Right cardiac atrium (tissue), 5 donors: ENCODE data around the gene KIAA1549. TPM values are rescaled to one million over a fixed set of nuclear protein-coding genes. Genes with fewer than 3 reads are reported as not detected.
"Not testable (repeated sequence)": the region's sequence is repeated elsewhere in the genome, so short reads cannot be mapped to it uniquely, and the experiment has no call there.

Experiments used
- ATAC-seq, 2 donors: fragments of 200-7000 bp; cut with Tn5 transposase; one replicate each; pipeline versions ENCODE4 v1.8.0 to v1.9.1; 2020; ENCODE audit warnings: moderate library complexity in 2 of 2, mild to moderate bottlenecking in 1 of 2
- DNase-seq, 3 donors: peaks; one replicate each; pipeline ENCODE4 v3.0.0-alpha.2; 2020
- H3K27ac ChIP-seq: one replicate; pipeline ENCODE4 v1.5.1; 2013; ENCODE audit warnings: mild to moderate bottlenecking, low read length, control low read depth, moderate library complexity
- H3K27me3 ChIP-seq: one replicate; pipeline ENCODE4 v1.6.1; 2013; ENCODE audit not compliant: control insufficient read depth, insufficient read depth
- H3K4me1 ChIP-seq: one replicate; pipeline ENCODE4 v1.6.1; 2013; ENCODE audit warnings: low read length; ENCODE audit not compliant: control insufficient read depth, insufficient read depth
- H3K4me3 ChIP-seq: one replicate; pipeline ENCODE4 v1.5.1; 2013; ENCODE audit warnings: low read length, control low read depth
- H3K9me3 ChIP-seq: one replicate; pipeline ENCODE4 v1.6.1; 2013; ENCODE audit warnings: low read length; ENCODE audit not compliant: control insufficient read depth
- WGBS: extraction: QIAGEN DNeasy Blood & Tissue Kit; methylation state at CpG from one replicate; pipeline ENCODE4 v1.1.7; 2013; 5-methylcytosine and 5-hydroxymethylcytosine counted together
- intact Hi-C, 4 donors: fragments of 100-400 bp; cut with DNase I; formaldehyde crosslinking; loops; one replicate each; pipeline versions ENCODE4 v1.11.0 to v1.14.0; 2022 to 2023
- long read RNA-seq, 4 donors: library from polyadenylated mRNA; unstranded; transcript quantifications; one replicate each; pipeline ENCODE4 v2.0.0, GENCODE V29; 2020 to 2021
- polyA plus RNA-seq: library from polyadenylated mRNA; stranded (reverse); fragments of 200-250 nt; gene quantifications from one replicate; pipeline ENCODE4 v1.2.3, GENCODE V29; 2013
- total RNA-seq, 4 donors: library from RNA; stranded (reverse); fragmentation: NEBNext Ultra II Directional; extraction: Animal tissue kit (Norgen Biotek cat#: 25700); gene quantifications; one replicate each; pipeline ENCODE4 v1.2.1, GENCODE V29; 2021
- donor health status: healthy with polysubstance abuse.
- donor health status: DM: no; HTN: yes; CAD: no.
- donor health status: DM: no; HTN: no; CAD: no.
- donor health status: DM: no; HTN: yes; CAD: no; lungs with severe emphysema.
- donor health status: DM: yes; HTN: yes; CAD: no.

KIAA1549 gene
- total RNA-seq (1 to 10 TPM in 3 of 4 donors, under 1 TPM in 1; 0.86 to 1.9 (median 1.6) TPM), polyA plus RNA-seq (0.52 TPM)
- long read RNA-seq, donor 1, partial matches to known transcripts, result 1 of 1 reads
- long read RNA-seq, donor 1, other reads (novel, unspliced or antisense), result 0 of 1 reads
- long read RNA-seq, donor 2, partial matches to known transcripts, result 0 of 1 reads
- long read RNA-seq, donor 2, other reads (novel, unspliced or antisense), result 1 of 1 reads
- long read RNA-seq, donor 3, partial matches to known transcripts, result 0 of 1 reads
- long read RNA-seq, donor 3, other reads (novel, unspliced or antisense), result 1 of 1 reads
- long read RNA-seq, donor 4, result 0 reads

GRCh38 chr7:138981332-138982203 is at the start of gene KIAA1549:
TSS of gene KIAA1549 (minus strand) at chr7:138981389. CDS start at chr7:138981269, 120 bp downstream.
- 1% methylated on average over 105 of the region's 105 CpGs for WGBS
- intact Hi-C loops, result loop anchor here in 1 of 4 donors (5.0 kb wide), 1 partner anchor 94 kb away; no protein-coding TSS in a partner anchor
- DNase-seq (peak; percentile 67 to 87 (median 86)), ATAC-seq (peak; percentile 91 to 96)
- no peaks in the 10 kb centered on the region for H3K27me3 ChIP-seq
- H3K9me3 ChIP-seq, result no peaks in the 10 kb centered on the region
- no peak within 1 kb of the TSS for H3K27ac ChIP-seq
- peaks cover 5% of the 10 kb centered on the region for H3K4me1 ChIP-seq
- H3K4me3 ChIP-seq, result peak within 1 kb of the TSS; percentile 100

GRCh38 chr7:139029353-139029752 is 48.2 kb upstream of the KIAA1549 start:
- intact Hi-C loops, result no loop called here

GRCh38 chr7:139026551-139026950 is 45.4 kb upstream of the KIAA1549 start:
- H3K9me3 ChIP-seq, result no peaks in the 10 kb centered on the region
- no peaks in the 10 kb centered on the region for H3K27me3 ChIP-seq
- ATAC-seq, result no peak
- no peak overlapping the region for H3K27ac ChIP-seq
- H3K4me3 ChIP-seq, result no peak overlapping the region
- WGBS, result 90% methylated on average over 6 of the region's 6 CpGs
- H3K4me1 ChIP-seq, result no peaks in the 10 kb centered on the region
- no peak for DNase-seq
- intact Hi-C loops, result no loop called here

More at GRCh38 chr7:139029353-139029752, 48.2 kb upstream of the KIAA1549 start:
- no peak for DNase-seq
- 86% methylated on average over 3 of the region's 3 CpGs for WGBS
- H3K27ac ChIP-seq, result no peak overlapping the region
- no peaks in the 10 kb centered on the region for H3K27me3 ChIP-seq
- ATAC-seq, result no peak
- H3K9me3 ChIP-seq, result no peaks in the 10 kb centered on the region
- no peaks in the 10 kb centered on the region for H3K4me1 ChIP-seq
- H3K4me3 ChIP-seq, result no peak overlapping the region

GRCh38 chr7:139025861-139026260 is 44.7 kb upstream of the KIAA1549 start:
- 92% methylated on average over 5 of the region's 5 CpGs for WGBS
- H3K27me3 ChIP-seq, H3K9me3 ChIP-seq, H3K4me1 ChIP-seq, intact Hi-C loops, DNase-seq, H3K27ac ChIP-seq, ATAC-seq, H3K4me3 ChIP-seq: not testable (repeated sequence)

- 79% methylated on average over 5 of the region's 5 CpGs for WGBS
- Histone ChIP-seq H3K9me3 (no peaks in the 10 kb centered on the region), H3K4me3 (no peak overlapping the region), H3K27me3 (no peaks in the 10 kb centered on the region), H3K27ac (no peak overlapping the region), H3K4me1 (no peaks in the 10 kb centered on the region)
- DNase-seq (no peak), ATAC-seq (no peak)
- intact Hi-C loops, result no loop called here
Observed at GRCh38 chr7:139023076-139023475, 41.9 kb upstream of the KIAA1549 start.

GRCh38 chr7:139022286-139022685 is 41.1 kb upstream of the KIAA1549 start:
- H3K4me3 ChIP-seq, result no peak overlapping the region
- no peaks in the 10 kb centered on the region for H3K4me1 ChIP-seq
- no peak overlapping the region for H3K27ac ChIP-seq
- WGBS, result 84% methylated on average over 4 of the region's 4 CpGs
- H3K27me3 ChIP-seq, result no peaks in the 10 kb centered on the region
- intact Hi-C loops, result no loop called here
- no peaks in the 10 kb centered on the region for H3K9me3 ChIP-seq
- ATAC-seq (no peak), DNase-seq (no peak)

- intact Hi-C loops, result loop anchor here in 3 of 4 donors (5.0 to 10.0 kb wide), 2 partner anchors 56 to 58 kb away; no protein-coding TSS in a partner anchor
- no peak for DNase-seq
- 64% methylated on average over 3 of the region's 3 CpGs for WGBS
- no peak overlapping the region for H3K4me3 ChIP-seq
- no peaks in the 10 kb centered on the region for H3K27me3 ChIP-seq
- no peak for ATAC-seq
- no peaks in the 10 kb centered on the region for H3K9me3 ChIP-seq
- H3K4me1 ChIP-seq, result no peaks in the 10 kb centered on the region
- no peak overlapping the region for H3K27ac ChIP-seq
Observed at GRCh38 chr7:139018910-139019309, 37.7 kb upstream of the KIAA1549 start.

- intact Hi-C loops, result loop anchor here in 3 of 4 donors (5.0 to 10.0 kb wide), 2 partner anchors 58 to 60 kb away; no protein-coding TSS in a partner anchor
- peak; percentile 57 to 73 (median 71) for DNase-seq
- ATAC-seq, result peak; percentile 77 to 89
- Histone ChIP-seq H3K27ac (no peak overlapping the region), H3K4me3 (no peak overlapping the region), H3K9me3 (no peaks in the 10 kb centered on the region), H3K27me3 (no peaks in the 10 kb centered on the region), H3K4me1 (no peaks in the 10 kb centered on the region)
- 26% methylated on average over 7 of the region's 7 CpGs for WGBS
Observed at GRCh38 chr7:139016931-139017511, 35.8 kb upstream of the KIAA1549 start.

- intact Hi-C loops, result loop anchor here in 2 of 4 donors (10.0 kb wide), 1 partner anchor 63 kb away; no protein-coding TSS in a partner anchor
- DNase-seq (no peak), ATAC-seq (no peak)
- no peak overlapping the region for H3K27ac ChIP-seq
- no peaks in the 10 kb centered on the region for H3K27me3 ChIP-seq
- H3K4me3 ChIP-seq, result no peak overlapping the region
- no peaks in the 10 kb centered on the region for H3K4me1 ChIP-seq
- 93% methylated on average over 3 of the region's 3 CpGs for WGBS
- H3K9me3 ChIP-seq, result no peaks in the 10 kb centered on the region
Observed at GRCh38 chr7:139011373-139011772, 30.2 kb upstream of the KIAA1549 start.

GRCh38 chr7:139004321-139005090 is 23.3 kb upstream of the KIAA1549 start:
- Histone ChIP-seq H3K4me3 (no peak overlapping the region), H3K27me3 (no peaks in the 10 kb centered on the region), H3K9me3 (no peaks in the 10 kb centered on the region), H3K27ac (no peak overlapping the region), H3K4me1 (no peaks in the 10 kb centered on the region)
- intact Hi-C loops, result no loop called here
- no peak for ATAC-seq
- DNase-seq, result no peak
